GM12875 (cell line): ENCODE data around the gene SMCR8.

Experiments
- H3K4me3 ChIP-seq: one replicate; pipeline ENCODE4 v1.5.1; 2011; ENCODE audit warnings: low read depth, low read length, control low read depth
- TF ChIP-seq, protein P1 (sequence below): IDR thresholded peaks from 2 replicates; pipeline ENCODE4 v1.5.1; 2011; ENCODE audit warnings: low read depth, mild to moderate bottlenecking, control low read depth, inconsistent platforms, low read length, moderate library complexity, borderline replicate concordance; ENCODE audit not compliant: insufficient read depth

The SMCR8 gene

GRCh38 chr17:18324140-18325050 is 9.3 kb downstream of the SMCR8 start:
- H3K4me3 ChIP-seq, result no peak overlapping the region
- TF ChIP-seq, protein P1, sequence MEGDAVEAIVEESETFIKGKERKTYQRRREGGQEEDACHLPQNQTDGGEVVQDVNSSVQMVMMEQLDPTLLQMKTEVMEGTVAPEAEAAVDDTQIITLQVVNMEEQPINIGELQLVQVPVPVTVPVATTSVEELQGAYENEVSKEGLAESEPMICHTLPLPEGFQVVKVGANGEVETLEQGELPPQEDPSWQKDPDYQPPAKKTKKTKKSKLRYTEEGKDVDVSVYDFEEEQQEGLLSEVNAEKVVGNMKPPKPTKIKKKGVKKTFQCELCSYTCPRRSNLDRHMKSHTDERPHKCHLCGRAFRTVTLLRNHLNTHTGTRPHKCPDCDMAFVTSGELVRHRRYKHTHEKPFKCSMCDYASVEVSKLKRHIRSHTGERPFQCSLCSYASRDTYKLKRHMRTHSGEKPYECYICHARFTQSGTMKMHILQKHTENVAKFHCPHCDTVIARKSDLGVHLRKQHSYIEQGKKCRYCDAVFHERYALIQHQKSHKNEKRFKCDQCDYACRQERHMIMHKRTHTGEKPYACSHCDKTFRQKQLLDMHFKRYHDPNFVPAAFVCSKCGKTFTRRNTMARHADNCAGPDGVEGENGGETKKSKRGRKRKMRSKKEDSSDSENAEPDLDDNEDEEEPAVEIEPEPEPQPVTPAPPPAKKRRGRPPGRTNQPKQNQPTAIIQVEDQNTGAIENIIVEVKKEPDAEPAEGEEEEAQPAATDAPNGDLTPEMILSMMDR, result no peak

DNA sequence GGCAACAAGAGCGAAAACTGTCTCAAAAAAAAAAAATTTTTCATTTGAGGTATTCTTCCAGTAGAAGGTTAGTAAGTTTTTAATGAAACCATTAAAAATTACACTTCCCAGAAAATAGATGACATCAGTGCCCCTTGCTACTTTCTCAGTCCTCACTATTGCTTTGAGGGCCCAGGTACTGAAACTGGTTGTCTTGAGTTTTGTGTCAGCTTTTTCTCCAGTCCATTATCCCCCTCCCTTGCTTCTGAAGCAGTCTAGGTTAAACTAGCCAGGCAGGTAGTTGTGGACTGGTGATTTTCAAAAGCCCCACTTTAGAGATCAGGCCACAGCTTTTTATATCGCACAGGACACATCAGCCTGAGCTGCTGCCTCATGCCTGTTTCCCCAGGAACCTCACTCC is 10.9 kb downstream of the SMCR8 start:
- TF ChIP-seq, protein P1, result no peak
- no peak overlapping the region for H3K4me3 ChIP-seq

GRCh38 chr17:18326572-18326971 is 11.5 kb downstream of the SMCR8 start:
- TF ChIP-seq, protein P1, result no peak
- H3K4me3 ChIP-seq, result no peak overlapping the region

- H3K4me3 ChIP-seq, result no peak overlapping the region
- TF ChIP-seq, protein P1, result no peak
Observed at GRCh38 chr17:18327093-18327492, 12.0 kb downstream of the SMCR8 start.

DNA sequence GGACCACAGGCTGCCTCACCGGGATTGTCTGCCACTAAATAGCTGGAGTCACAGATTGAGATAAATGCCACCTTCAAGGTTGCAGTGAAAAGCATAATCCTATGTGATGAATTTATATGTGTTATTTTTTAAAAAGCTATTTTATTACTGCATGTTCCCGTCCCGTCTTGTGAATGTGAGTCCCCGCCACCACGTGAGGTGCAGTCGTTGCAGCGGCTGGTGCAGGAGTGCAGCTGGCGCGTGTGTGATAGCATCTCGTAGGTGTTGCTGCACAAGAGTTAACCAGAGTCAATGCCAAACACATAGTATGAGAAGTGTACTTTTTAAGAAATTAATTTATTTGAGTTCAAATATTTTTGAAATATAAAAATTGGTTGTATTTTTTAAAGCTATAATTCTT is 12.5 kb downstream of the SMCR8 start:
- no peak overlapping the region for H3K4me3 ChIP-seq
- TF ChIP-seq, protein P1, result no peak

- TF ChIP-seq, protein P1, result no peak
- H3K4me3 ChIP-seq, result no peak overlapping the region
Observed at GRCh38 chr17:18328643-18329204, 13.6 kb downstream of the SMCR8 start.

DNA sequence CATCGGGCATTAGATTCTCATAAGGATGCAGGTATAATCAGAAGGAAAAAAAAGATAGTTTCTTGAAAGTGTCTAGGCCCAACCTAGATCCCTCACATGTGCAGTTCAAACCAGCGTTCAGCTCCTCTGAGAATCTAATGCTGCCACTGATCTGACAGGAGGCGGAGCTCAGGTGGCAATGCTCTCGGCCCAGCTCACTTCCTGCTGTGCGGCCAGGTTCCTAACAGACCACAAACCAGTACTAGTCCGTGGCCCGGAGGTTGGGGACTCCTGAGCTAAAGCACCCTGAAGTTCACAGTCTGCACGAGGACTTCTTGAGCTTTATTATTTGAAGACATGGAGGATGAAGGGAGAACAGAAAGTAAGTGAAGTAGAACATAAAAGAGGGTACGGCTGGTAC is 16.8 kb downstream of the SMCR8 start:
- no peak overlapping the region for H3K4me3 ChIP-seq
- TF ChIP-seq, protein P1, result no peak
